Activated naive CD8-positive, alpha-beta T cell treated with anti-CD3 and anti-CD28 coated beads, Interleukin-2, amount 10 ng/mL, durations not matched to agents 7 days and 5 days (primary cell): ENCODE data around the gene SLC13A3. TPM values are rescaled to one million over a fixed set of nuclear protein-coding genes. Genes with fewer than 3 reads are reported as not detected.

ENCODE experiments used
- ATAC-seq: fragments of 150-1000 bp; cut with Tn5 transposase; one replicate; pipeline ENCODE4 v1.10.0; 2021; ENCODE audit warnings: low read depth, moderate library complexity
- POLR2A ChIA-PET: fragments of 350-600 bp; sonication (Branson Sonifier 250); formaldehyde crosslinking; loops from one replicate; lab custom pipeline; 2021; ENCODE audit warnings: antibody characterized with exemption; lab: Charles Lee
- DNase-seq: peaks from one replicate; pipeline ENCODE4 v3.0.0; 2021
- H3K27ac Mint-ChIP-seq: one replicate; pipeline ENCODE4 v1.8.0; 2022; ENCODE audit warnings: mild to moderate bottlenecking, mixed read lengths
- H3K27me3 Mint-ChIP-seq: one replicate; pipeline ENCODE4 v1.8.0; 2022; ENCODE audit warnings: mild to moderate bottlenecking, moderate library complexity, mixed read lengths
- H3K36me3 Mint-ChIP-seq: one replicate; pipeline ENCODE4 v1.8.0; 2021; ENCODE audit warnings: mild to moderate bottlenecking, mixed read lengths
- H3K4me1 Mint-ChIP-seq: one replicate; pipeline ENCODE4 v1.8.0; 2021; ENCODE audit warnings: mixed read lengths
- H3K4me3 Mint-ChIP-seq: one replicate; pipeline ENCODE4 v1.8.0; 2022; ENCODE audit warnings: mild to moderate bottlenecking, moderate library complexity, mixed read lengths
- H3K9me3 Mint-ChIP-seq: one replicate; pipeline ENCODE4 v1.8.0; 2021; ENCODE audit warnings: mixed read lengths
- total RNA-seq, 2 experiments: library from RNA; stranded (reverse); gene quantifications; one replicate each; pipeline ENCODE4 v1.2.3, GENCODE V29; 2021

The SLC13A3 gene
- total RNA-seq, 2 experiments from 2014 or later: 0.26 to 0.30 TPM

DNA sequence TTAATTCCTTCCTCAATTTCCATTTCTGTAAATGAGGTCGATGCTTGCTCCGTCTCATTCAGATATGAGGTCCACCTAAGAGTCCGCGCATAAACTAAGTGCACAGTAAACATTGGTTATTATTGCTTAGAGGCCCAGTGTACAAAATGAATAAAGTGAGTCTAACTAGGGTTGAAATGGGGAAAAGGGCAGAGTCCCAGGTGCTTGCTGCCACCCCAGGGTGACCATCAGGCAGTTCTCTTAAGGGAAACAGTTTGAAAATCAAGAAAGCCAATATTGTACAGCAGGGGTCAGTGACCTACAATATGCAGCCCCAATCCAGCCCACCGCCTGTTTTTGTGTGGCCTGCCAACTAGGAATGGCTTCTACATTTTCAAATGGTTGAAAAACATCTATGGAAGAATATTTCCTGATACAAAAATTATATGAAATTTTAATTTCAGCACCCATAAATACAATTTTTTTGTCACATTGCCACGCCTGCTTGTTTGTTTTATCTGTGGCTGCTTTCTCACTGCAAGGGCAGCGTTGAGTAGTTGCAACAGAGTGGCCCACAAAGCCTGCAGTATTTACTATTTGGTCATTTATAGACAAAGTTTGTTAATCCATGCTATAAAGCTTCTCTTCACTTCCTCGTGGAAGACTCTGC is 43.3 kb downstream of the SLC13A3 start:
- Mint-ChIP-seq H3K36me3 (no peaks in the 10 kb centered on the region), H3K27ac (no peak overlapping the region), H3K4me1 (peaks cover 4% of the 10 kb centered on the region), H3K9me3 (no peaks in the 10 kb centered on the region), H3K27me3 (peaks cover 15% of the 10 kb centered on the region), H3K4me3 (no peak overlapping the region)
- POLR2A ChIA-PET: no interaction called here
- DNase-seq: no peak
- ATAC-seq: no peak

DNA sequence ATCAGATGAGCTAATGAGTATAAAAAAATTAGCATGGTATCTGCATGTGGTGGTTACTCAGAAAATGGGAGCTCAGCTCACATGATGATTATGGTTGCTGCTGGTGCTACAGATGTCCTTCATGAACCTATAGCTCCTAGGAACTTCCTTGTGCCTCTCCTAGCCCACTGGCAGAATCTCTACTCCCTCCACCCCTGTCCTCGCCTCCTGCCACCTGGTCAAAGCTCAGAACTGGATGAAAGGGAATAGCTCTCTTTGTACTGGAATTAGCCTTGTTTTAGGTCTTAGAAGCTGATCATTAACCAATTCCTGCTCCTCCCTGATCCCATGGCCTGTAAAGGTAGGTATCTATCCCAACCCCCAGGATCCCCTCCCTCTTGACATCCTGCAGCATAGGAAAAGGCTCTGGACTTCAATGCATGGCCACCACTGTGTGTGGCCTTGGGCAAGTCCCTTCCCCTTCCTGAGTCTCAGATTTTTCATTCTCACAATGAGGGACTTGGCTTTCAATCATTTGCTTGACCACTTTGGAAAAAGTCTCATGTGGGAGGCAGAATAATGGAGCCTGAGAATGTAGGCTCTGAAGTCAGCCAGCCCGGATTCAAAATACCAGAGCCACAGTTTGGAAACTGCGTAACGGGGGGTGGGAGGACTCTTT is 43.9 kb downstream of the SLC13A3 start:
- POLR2A ChIA-PET: no interaction called here
- H3K36me3 Mint-ChIP-seq: no peaks in the 10 kb centered on the region
- H3K4me1 Mint-ChIP-seq: peaks cover 4% of the 10 kb centered on the region
- peaks cover 15% of the 10 kb centered on the region for H3K27me3 Mint-ChIP-seq
- H3K27ac Mint-ChIP-seq: no peak overlapping the region
- ATAC-seq: no peak
- H3K4me3 Mint-ChIP-seq: no peak overlapping the region
- no peak for DNase-seq
- no peaks in the 10 kb centered on the region for H3K9me3 Mint-ChIP-seq

DNA sequence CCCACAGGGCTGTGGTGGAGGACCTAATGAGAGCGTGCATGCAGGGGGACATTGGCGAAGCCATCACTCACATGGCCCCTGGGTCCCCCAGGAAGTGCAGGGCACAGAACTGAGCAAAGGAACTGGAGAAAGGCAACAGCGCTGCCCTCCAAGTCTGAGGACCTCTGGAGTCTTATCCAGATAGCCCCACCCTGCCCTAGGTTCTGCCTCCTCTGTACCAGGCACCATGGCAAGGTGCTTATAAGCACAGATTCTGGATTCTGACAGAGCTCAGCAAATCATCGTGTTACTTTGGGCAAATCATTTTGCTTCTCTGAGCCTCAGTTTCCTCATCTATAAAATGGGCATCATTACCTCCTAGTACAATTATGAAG is 44.5 kb downstream of the SLC13A3 start:
- Mint-ChIP-seq H3K36me3 (no peaks in the 10 kb centered on the region), H3K27me3 (peaks cover 11% of the 10 kb centered on the region)
- DNase-seq: no peak

DNA sequence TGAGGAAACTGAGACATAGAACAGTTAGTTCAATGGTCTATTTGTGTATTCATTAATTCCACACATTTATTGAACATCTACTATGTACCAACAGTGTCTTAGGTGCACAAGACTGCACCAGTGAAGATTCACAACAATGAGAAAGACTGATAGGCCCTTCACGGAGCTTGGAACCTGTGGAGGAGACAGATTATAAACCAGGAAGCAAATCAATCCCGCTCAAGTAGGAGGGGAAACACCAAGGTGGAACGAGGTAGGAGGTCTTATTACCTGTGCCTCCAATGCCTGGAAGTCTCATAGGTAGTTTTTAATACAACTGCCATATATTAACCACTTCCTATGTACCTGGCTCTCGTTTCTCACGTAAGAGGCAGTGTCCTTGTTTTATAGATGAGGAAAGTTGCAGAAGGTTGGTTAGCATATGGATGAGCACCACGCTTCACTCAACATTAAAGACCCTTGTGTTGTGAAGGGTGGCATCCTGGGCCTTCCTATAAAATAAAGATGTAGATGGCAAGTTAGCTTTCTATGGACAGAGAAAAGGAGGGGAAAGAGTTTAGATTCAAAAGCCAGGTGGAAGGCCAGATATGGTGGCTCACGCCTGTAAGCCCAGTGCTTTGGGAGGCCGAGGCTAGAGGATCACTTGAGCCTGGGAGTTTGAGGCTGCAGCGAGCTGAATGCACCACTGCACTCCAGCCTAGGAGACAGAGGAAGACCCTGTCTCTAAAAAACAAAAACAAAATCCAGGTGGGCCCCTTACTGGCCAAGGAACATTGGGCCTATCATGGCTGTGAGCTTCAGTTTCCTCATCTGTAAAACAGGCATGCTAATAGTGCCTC is 45.1 kb downstream of the SLC13A3 start:
- Mint-ChIP-seq H3K36me3 (peaks cover 2% of the 10 kb centered on the region), H3K4me3 (no peak overlapping the region), H3K27me3 (peaks cover 13% of the 10 kb centered on the region), H3K27ac (no peak overlapping the region), H3K4me1 (peaks cover 13% of the 10 kb centered on the region), H3K9me3 (no peaks in the 10 kb centered on the region)
- POLR2A ChIA-PET: interaction anchor here (1.1 kb wide), 1 partner anchor 53 kb away, joined by 3 read pairs; no protein-coding TSS in a partner anchor
- no peak for ATAC-seq
- DNase-seq: no peak

More for the DNA sequence above, 44.5 kb downstream of the SLC13A3 start:
- ATAC-seq: no peak
- no peaks in the 10 kb centered on the region for H3K9me3 Mint-ChIP-seq
- H3K4me3 Mint-ChIP-seq: no peak overlapping the region
- POLR2A ChIA-PET: no interaction called here
- peaks cover 7% of the 10 kb centered on the region for H3K4me1 Mint-ChIP-seq
- H3K27ac Mint-ChIP-seq: no peak overlapping the region

DNA sequence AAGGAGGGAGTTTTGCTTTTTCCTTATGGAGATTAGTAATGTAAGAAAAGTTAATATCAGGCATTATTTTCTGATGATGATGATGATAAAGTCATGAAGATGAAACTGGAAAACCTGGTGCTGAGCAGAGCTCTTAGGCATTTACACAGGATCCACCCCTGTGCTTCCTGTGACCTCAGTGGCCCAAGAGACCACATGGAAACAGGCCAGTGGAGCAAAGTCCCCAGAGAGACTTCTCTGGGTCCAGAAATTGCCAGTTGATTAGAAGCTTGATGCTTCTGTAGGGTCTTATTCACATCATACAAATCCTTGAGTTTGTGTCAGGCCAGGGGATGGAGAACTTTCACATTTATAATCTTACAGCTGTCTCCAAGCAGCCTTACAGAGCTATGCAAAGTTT is 46.1 kb downstream of the SLC13A3 start:
- no peaks in the 10 kb centered on the region for H3K9me3 Mint-ChIP-seq
- H3K36me3 Mint-ChIP-seq: peaks cover 2% of the 10 kb centered on the region
- DNase-seq (no peak), ATAC-seq (no peak)
- POLR2A ChIA-PET: interaction anchor here (1.1 kb wide), 1 partner anchor 52 kb away, joined by 3 read pairs; no protein-coding TSS in a partner anchor
- peaks cover 10% of the 10 kb centered on the region for H3K27me3 Mint-ChIP-seq
- peaks cover 17% of the 10 kb centered on the region for H3K4me1 Mint-ChIP-seq
- H3K27ac Mint-ChIP-seq: no peak overlapping the region
- no peak overlapping the region for H3K4me3 Mint-ChIP-seq

DNA sequence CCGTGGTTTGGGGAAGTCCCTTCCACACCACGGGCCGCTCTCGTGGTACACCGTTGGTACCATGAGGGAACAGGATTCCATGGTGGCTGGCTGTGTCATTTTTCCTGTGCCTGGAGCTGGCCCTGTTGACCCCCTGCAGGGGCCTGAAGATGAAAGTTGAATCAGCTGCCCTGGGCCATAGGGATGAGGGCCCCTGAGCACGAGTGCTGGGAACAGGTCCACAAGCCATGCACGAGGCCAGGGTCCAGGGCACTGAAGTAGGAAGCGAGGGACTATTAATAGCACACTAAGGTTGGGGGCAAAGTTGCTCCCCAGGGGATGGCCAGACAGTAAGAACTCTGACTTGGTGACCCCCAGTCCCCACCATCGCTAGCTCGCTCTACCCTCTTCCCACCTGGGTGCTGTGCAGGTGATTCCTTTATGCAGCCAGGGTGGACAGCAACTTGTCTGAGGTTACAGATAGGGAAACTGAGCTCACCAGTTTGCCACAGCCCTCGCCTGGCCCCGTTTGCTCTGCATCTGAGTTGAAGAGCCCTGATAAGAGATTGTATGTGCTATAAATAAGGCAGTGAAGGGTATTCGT is 46.6 kb downstream of the SLC13A3 start:
- no peak for DNase-seq
- H3K27me3 Mint-ChIP-seq: peaks cover 14% of the 10 kb centered on the region
- no peak overlapping the region for H3K4me3 Mint-ChIP-seq
- no peak overlapping the region for H3K27ac Mint-ChIP-seq
- no peaks in the 10 kb centered on the region for H3K9me3 Mint-ChIP-seq
- ATAC-seq: no peak
- peaks cover 18% of the 10 kb centered on the region for H3K4me1 Mint-ChIP-seq
- POLR2A ChIA-PET: interaction anchor here (1.1 kb wide), 1 partner anchor 51 kb away, joined by 3 read pairs; no protein-coding TSS in a partner anchor
- H3K36me3 Mint-ChIP-seq: peaks cover 2% of the 10 kb centered on the region

DNA sequence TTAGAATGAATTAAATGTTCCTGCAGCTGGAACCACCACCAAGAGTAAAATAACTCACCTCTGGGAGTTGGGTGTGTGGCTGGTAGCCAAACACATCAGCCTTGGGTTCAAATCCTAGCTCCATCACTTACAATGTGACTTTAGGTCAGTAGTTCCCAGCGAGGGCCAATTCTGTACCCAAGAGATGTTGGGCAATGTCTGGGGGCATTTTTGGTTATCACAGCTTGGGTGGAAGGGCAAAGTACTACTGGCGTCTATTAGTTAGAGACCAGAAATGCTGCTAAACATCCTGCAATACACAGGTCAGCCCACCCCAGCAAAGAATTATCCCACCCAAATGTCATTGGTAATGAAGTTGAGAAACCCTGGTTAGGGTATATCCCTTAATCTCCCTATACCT is 48.8 kb downstream of the SLC13A3 start:
- ATAC-seq (no peak), DNase-seq (no peak)

DNA sequence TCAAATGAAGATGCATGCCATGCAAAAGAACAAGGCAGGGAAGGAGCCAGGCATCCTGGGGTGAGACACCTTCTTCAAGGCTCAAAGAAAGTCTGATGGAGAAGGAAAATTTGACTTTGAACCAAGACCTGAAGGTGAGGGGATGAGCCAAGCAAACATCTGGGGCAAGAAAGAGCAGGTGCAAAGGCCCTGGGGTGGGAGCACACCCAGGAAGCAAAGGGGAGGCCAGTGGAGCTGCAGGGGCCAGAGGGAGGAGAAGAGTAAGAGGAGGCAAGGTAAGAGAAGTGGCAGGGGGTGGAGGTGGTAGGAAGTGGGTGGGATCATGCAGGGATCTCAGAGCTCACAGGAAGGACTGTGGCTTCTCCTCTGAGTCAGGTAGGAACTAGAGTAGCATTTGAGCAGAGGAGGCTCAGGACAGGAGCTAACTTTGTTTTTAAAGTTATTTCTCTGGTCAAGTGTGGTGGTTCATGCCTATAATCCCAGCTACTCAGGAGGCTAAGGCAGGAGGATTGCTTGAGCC is 49.6 kb downstream of the SLC13A3 start:
- Mint-ChIP-seq H3K9me3 (no peaks in the 10 kb centered on the region), H3K27ac (peak overlapping the region; percentile 50), H3K4me1 (peaks cover 18% of the 10 kb centered on the region), H3K27me3 (peaks cover 12% of the 10 kb centered on the region), H3K36me3 (peaks cover 2% of the 10 kb centered on the region), H3K4me3 (peak overlapping the region; percentile 31)
- ATAC-seq (peak; percentile 58), DNase-seq (no peak)
- POLR2A ChIA-PET: interaction anchor here (0.7 kb wide), 1 partner anchor 87 kb away, joined by 3 read pairs; no protein-coding TSS in a partner anchor

More for the DNA sequence above, 48.8 kb downstream of the SLC13A3 start:
- POLR2A ChIA-PET: no interaction called here
- H3K4me3 Mint-ChIP-seq: no peak overlapping the region
- peaks cover 18% of the 10 kb centered on the region for H3K4me1 Mint-ChIP-seq
- no peaks in the 10 kb centered on the region for H3K9me3 Mint-ChIP-seq
- peaks cover 16% of the 10 kb centered on the region for H3K27me3 Mint-ChIP-seq
- H3K36me3 Mint-ChIP-seq: peaks cover 2% of the 10 kb centered on the region
- no peak overlapping the region for H3K27ac Mint-ChIP-seq

DNA sequence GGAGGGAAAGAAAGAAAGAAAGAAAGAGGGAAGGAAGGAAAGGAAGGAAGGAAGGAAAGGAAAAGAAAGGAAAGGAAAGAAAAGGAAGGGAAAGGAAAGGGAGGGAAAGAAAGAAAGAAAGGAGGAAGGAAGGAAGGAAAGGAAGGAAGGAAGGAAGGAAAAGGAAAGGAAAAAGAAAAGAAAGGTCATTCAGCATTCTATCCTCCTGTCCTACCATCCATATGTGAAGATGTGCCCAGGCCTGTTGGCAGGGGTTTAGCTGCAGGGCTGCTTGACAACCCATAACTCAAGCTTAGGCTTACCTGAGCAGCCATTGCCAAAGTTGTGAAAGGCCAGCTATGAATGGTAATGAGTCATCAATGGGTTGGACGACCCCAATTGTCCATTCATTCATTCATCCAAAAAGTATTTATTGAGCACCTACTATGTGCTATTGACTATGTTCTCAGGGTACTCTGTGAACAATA is 50.9 kb downstream of the SLC13A3 start:
- POLR2A ChIA-PET: no interaction called here
- H3K4me3 Mint-ChIP-seq: no peak overlapping the region
- H3K9me3 Mint-ChIP-seq: no peaks in the 10 kb centered on the region
- peaks cover 18% of the 10 kb centered on the region for H3K4me1 Mint-ChIP-seq
- DNase-seq: no peak
- peaks cover 17% of the 10 kb centered on the region for H3K27me3 Mint-ChIP-seq
- no peak overlapping the region for H3K27ac Mint-ChIP-seq
- ATAC-seq: no peak
- peaks cover 2% of the 10 kb centered on the region for H3K36me3 Mint-ChIP-seq

DNA sequence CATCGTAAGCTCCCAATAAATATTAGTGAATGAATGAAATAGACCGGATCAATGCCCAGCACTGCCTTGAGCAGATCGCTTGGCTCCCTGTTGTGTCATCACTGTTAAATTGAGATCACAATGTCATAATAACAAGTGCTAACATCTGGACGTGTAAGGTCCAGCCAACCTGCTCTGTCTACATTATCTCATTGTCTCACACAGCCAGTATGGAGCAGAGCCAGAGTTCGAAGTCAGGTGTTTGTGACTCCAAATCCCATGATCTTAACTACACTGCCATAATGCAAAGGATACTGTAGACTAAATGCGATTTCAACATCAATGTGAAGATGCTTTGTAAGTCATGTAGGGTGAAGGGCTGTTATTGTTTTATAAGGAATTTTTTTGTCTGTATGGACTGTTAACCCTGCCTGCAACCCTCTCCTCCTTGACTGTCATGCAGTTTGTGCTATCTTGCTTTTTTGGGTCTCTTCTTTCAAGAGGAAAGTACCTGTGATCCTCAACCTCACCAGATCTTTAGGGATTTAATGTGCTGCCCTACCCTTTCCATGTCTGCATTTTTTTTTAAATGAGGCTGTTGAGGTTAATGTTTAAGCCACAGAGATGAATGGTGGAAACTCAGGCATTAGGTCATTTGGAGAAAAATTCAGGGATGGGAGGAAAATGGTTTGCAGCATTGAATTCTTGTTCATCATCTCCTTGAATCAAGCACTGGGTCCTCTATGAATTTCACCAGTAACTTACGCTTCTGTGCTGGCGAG is 51.9 kb downstream of the SLC13A3 start:
- H3K36me3 Mint-ChIP-seq: peaks cover 2% of the 10 kb centered on the region
- no peak overlapping the region for H3K27ac Mint-ChIP-seq
- no peaks in the 10 kb centered on the region for H3K9me3 Mint-ChIP-seq
- ATAC-seq (no peak), DNase-seq (no peak)
- POLR2A ChIA-PET: no interaction called here
- H3K27me3 Mint-ChIP-seq: peaks cover 26% of the 10 kb centered on the region
- H3K4me1 Mint-ChIP-seq: peaks cover 16% of the 10 kb centered on the region
- H3K4me3 Mint-ChIP-seq: no peak overlapping the region

DNA sequence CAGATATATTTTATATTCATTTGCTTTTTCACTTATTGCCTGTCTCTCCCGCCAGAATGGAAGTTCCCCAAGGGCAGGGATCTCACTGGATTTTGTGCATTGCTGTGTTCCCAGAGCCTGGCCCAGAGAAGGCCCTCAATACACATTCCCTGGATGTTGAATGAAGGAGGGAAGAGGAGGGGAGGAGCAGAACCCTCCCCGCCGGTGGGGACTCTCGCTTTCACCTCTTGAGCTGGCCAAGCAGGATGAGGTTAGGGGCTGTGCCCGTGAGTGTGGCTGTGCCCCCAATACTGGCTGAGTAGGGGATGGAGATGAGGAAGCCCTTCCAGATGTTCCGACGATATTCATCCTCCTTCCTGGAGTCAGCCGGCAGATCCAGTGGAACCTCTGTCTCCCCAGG is 55.3 kb downstream of the SLC13A3 start:
- H3K27ac Mint-ChIP-seq: no peak overlapping the region
- peaks cover 31% of the 10 kb centered on the region for H3K27me3 Mint-ChIP-seq
- H3K36me3 Mint-ChIP-seq: no peaks in the 10 kb centered on the region
- ATAC-seq (no peak), DNase-seq (no peak)
- H3K9me3 Mint-ChIP-seq: no peaks in the 10 kb centered on the region
- POLR2A ChIA-PET: no interaction called here
- H3K4me1 Mint-ChIP-seq: peaks cover 6% of the 10 kb centered on the region
- no peak overlapping the region for H3K4me3 Mint-ChIP-seq

DNA sequence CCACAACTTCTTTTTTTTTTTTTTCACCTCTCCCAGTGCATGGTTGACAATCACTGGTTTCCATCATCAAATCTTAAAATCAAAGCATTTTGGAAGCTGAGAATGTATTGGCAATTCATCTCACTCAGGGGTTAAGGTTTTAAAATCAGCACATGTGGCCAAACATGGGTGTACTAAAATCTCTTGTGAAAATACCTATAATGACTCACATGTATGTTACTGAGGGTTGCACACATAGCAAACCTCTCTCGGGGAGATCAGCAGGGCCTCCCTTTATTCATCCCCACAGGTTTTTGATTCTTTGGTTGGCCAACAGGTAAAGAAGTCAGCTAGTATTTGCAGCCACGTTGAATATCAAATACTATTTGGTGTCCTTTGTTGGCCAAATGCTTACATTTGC is 56.5 kb downstream of the SLC13A3 start:
- Mint-ChIP-seq H3K4me1 (peaks cover 3% of the 10 kb centered on the region), H3K36me3 (no peaks in the 10 kb centered on the region), H3K4me3 (no peak overlapping the region), H3K27ac (no peak overlapping the region), H3K9me3 (no peaks in the 10 kb centered on the region), H3K27me3 (peaks cover 26% of the 10 kb centered on the region)
- ATAC-seq (no peak), DNase-seq (no peak)
- POLR2A ChIA-PET: no interaction called here
